Activated CD8-positive, alpha-beta memory T cell treated with anti-CD3 and anti-CD28 coated beads, Interleukin-2, amount 50 U/mL, for 1 hour (primary cell): ENCODE data around the gene CACNA2D1.

Experiments
- DNase-seq: peaks from one replicate; pipeline ENCODE4 v3.0.0-alpha.2; 2020; ENCODE audit errors: extremely low read depth

CACNA2D1 gene

DNA sequence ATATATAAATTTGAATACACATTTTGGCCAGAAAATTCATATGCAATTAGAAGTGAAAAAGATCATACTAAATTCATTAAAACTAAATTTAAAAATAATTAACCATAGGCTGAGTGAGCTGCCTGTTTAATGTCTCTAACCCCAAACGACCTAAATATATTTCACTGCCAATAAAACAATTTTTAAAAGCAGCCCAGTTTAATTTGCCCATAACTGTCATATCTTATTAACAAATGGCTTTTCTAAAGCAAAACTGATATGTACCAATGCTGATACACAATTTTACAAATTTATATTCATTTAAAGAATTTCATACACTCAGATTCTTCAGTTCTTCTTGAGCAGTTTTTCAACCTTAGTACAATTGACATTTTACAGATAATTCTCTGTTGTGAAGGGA lies 99.9 kb downstream of the CACNA2D1 start:
- no peak for DNase-seq

DNA sequence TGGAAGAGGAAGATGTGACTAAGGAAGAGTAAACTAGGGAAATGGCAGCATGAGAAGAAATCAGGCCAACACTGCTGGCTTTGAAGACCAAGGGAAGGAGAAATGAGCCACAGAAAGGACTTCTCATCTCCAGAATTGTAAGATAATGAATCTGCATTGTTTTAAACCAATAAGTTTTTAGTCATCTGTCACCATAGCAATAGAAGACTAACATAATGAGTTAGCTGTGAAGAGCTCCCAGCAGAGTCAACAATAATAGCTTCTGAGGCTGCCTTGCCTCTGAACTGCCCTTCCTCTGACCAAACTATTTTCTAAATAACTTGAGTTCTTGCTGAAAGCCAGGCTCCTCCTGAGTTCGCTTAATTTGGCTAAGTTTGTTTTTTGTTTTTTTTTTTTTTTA lies 103.6 kb downstream of the CACNA2D1 start:
- no peak for DNase-seq

DNA sequence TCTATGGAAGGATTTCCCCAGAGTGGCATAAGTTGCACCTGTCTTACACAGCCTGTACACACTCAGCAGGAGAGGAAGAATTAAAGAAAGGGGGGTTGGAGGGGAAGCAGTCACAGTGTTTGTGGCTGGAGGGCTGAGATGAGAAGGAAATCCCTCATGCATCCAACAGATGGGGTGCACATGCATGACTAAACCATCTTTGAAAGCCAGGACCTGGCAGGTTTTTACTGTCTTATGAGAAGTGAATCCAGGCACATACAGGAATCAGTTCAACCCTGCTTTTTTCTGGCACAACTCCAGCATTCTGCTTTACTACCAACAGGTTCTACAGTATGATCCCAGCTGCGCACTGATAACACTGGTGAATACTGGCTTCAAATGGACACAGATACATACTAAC lies 107.7 kb downstream of the CACNA2D1 start:
- no peak for DNase-seq

GRCh38 chr7:82335001-82335400 lies 108.6 kb downstream of the CACNA2D1 start:
- DNase-seq = no peak

DNA sequence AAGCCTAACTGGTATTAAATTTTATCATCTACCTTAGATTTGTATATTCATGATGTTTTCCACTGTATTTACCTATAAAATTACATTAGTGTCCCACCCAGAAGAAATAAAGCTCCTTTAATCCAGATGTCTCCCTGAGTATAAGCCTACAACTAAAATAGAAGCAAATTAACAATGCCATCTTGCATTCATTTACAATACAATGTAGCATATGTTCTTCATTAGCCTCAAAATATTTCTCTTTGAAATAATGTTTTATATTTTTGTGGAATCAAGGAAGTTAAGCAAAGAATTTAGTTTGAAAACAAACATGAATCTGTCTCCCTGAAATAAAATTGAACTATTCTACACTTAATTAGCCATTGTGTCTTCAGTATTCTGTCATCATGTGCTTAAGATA lies 112.3 kb downstream of the CACNA2D1 start:
- DNase-seq = no peak

GRCh38 chr7:82330706-82331215 lies 112.8 kb downstream of the CACNA2D1 start:
- no peak for DNase-seq

DNA sequence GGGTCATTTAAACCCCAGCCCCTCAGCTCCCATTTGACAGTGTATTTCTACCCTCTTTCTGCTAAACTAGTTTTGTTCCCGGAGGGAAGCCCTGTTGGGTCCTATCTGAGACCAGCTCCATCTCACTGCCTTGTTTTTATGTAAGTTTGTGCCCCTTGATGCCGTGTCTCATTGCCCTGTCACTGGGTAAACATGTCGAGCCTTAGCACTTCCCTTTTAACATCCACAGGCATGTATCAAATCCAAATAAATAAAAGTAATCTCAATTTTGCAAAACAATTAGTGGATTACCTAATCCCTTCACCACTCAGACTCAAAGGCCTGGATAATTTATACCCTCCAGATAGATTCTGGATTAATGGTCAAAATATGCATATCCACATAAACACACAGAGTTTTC lies 115.7 kb downstream of the CACNA2D1 start:
- no peak for DNase-seq

DNA sequence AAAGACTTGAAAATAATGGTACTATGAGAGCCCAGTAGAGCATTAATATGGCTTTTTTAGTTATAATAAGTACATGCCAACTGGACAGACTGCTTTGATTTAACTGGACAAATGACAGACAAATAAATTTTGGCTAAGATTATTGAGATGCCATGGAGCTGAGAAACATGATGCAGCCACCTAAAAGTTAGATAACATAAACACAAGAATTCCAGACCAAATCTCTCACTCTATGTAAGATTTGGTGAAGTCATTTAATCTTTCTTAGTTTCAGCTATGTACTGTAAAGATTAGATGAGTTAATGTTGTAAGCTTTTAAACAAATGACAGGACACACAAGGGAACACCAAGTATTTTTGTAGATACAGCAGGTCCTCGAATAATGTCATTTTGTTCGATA lies 118.2 kb downstream of the CACNA2D1 start:
- no peak for DNase-seq

- no peak for DNase-seq
Measured at GRCh38 chr7:82323806-82324205, 119.8 kb downstream of the CACNA2D1 start.

- no peak for DNase-seq
Measured at GRCh38 chr7:82319674-82320118, 123.9 kb downstream of the CACNA2D1 start.

GRCh38 chr7:82318786-82319185 lies 124.8 kb downstream of the CACNA2D1 start:
- DNase-seq = no peak

DNA sequence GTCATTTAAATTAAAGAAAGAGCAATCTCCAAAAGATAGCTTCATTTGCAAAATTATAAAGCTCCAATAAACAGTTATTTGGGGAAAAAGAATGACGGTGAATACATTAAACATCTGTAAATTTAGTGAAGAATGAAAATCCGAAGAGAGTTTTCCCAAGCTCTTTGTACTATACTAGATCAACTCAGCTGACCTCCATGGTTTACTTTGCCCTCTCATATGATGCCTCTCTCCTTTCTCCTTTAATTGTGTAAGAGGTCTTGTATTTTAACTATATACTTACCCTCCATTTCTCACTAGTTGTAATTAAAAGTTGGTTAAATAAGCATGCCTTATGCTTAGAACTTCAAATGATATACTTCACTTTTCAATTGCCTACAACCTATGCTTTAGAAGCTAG lies 125.8 kb downstream of the CACNA2D1 start:
- DNase-seq = no peak

DNA sequence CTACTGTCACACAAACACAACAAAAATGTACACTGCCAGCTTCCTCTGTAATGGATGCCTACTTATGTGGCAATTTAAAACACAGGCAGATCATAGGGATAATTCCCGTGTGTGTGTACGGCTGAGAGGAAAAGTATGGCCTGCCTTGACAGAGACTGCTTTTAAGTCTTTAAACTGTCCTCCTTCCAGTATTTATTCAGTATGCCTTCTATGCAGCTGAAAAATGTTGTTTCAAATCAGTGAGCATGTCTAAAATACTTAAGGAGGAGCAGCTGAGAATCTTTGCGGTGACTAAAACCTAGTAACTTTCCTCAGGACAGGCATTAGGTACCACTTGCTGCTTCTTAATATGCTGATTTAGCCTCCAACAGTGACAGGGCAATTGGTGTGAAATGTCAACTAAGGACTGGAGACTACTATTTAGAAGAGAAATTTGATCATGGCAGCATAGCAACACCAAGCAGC lies 126.3 kb downstream of the CACNA2D1 start:
- DNase-seq = no peak

- no peak for DNase-seq
Measured at GRCh38 chr7:82313269-82313668, 130.3 kb downstream of the CACNA2D1 start.

GRCh38 chr7:82312646-82313045 lies 130.9 kb downstream of the CACNA2D1 start:
- no peak for DNase-seq

- DNase-seq = no peak
Measured at GRCh38 chr7:82305347-82306005, 138.1 kb downstream of the CACNA2D1 start.

DNA sequence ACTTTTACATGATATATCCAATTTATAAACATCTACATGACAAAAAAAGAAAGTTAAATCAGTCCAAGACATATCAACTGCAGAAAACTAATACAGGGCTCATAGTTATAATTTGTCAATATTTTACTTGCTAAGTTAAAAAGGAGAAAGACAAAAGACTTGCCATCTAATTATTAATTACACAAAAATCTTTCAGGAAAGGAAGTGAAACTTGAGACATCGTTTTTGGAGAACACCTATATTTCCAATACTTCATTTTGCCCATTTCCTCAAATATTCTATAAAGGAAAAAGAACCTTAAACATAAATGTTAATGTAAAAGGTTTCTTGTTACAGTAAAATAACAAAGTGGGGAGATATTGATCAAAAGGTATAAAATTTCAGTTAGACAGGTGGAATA lies 148.7 kb downstream of the CACNA2D1 start:
- no peak for DNase-seq

- DNase-seq = no peak
Measured at GRCh38 chr7:82294382-82294784, 149.2 kb downstream of the CACNA2D1 start.

DNA sequence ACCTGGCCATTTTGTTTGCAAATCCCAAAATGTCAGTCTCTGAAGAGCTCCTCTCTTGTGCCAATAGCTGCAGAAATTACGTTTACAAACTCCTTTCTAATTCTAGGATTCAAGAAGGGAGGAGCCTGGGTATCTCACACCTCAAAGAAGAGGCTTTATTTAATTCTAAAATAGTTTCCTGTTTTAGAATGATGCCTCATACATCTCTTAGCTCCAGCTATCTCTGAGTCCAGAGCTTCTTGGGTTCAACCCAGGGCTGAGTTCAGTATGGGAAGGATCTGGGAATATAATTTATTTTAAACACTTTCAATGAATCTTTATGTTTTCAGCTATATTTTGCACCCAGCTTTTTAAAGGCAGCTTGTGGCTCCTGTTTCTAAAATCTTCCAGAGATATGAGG lies 150.1 kb downstream of the CACNA2D1 start:
- DNase-seq = no peak

GRCh38 chr7:82291931-82292330 lies 151.6 kb downstream of the CACNA2D1 start:
- DNase-seq = no peak

- no peak for DNase-seq
Measured at GRCh38 chr7:82289889-82290288, 153.7 kb downstream of the CACNA2D1 start.

GRCh38 chr7:82289152-82289535 lies 154.4 kb downstream of the CACNA2D1 start:
- DNase-seq = no peak

DNA sequence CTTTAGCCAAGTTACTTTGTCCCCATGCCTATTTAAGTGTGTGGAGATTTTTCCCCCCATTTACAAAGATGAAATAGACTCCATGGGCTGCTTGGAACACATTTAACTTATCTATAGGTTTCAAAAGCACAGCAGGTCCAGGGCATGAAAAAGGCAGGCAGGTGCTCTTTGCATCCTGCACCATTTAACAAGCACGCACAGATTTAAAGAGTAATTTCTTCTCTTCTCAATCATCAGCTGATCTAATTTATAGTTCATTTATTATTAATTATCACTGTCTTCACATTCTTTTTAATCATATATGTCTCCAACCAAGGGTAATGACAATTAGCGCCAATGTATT lies 156.8 kb downstream of the CACNA2D1 start:
- DNase-seq = no peak
